ENCODE data around the gene IL1RAPL2. TPM values are rescaled to one million over a fixed set of nuclear protein-coding genes. Genes with fewer than 3 reads are reported as not detected.
A peak's percentile ranks its signal among the peaks of the same experiment; 100 is the strongest.

The IL1RAPL2 gene
- total and polyA plus RNA-seq, 2 of the 4 experiments (the other 2 are of a cell fraction) = 0.03 TPM; not detected in 1

DNA sequence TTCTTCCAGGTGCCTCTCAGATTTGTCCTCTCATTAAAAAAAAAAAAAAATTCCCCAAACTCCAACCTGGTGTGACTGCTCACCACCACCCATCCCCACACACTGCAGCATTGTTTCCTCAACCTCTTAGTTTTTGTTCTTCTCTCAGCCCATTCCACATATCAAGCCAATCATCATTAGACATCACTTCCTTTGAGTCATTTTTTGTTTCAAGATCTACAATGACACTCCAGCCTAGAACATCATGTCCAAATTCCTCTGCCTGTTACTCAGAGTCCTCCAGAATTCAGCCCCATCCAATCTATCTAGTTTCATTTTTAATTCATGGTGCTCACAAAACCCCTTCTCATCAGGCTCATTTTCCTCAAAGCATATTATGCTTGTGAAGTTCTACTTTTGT is 917.0 kb downstream of the IL1RAPL2 start:
- no peak overlapping the region for H2AFZ ChIP-seq (replicated peaks; ENCODE audit: low read length, poor library complexity)
- no peak overlapping the region for H2BK20ac ChIP-seq (ENCODE audit: low read depth, low read length)
- H3K4me1 ChIP-seq (ENCODE audit: control insufficient read depth, insufficient read depth, low read length) = no peaks in the 10 kb centered on the region
- H3K9me1 ChIP-seq (ENCODE audit: insufficient read depth, low read length) = no peaks in the 10 kb centered on the region
- H2AK9ac ChIP-seq (replicated peaks; ENCODE audit: low read depth, low read length, poor library complexity) = no peak overlapping the region
- no peaks in the 10 kb centered on the region for H3K27me3 ChIP-seq (ENCODE audit: control insufficient read depth, insufficient read depth, low read length)
- ChIA-PET POLR2A (ENCODE audit: unreplicated experiment) (no interaction called here), CTCF (no interaction called here)
- no peak overlapping the region for H2BK5ac ChIP-seq (ENCODE audit: low read depth, low read length, poor library complexity, severe bottlenecking)
- H4K91ac ChIP-seq (ENCODE audit: insufficient read depth, low read depth, low read length) = no peak overlapping the region
- H3K27ac ChIP-seq (ENCODE audit: insufficient read depth, low read length) = no peak overlapping the region
- H4K8ac ChIP-seq (ENCODE audit: low read depth in 2 of 2, low read length in 2 of 2) = no peak overlapping the region
- H2BK15ac ChIP-seq (ENCODE audit: low read depth, low read length) = no peak overlapping the region
- H2AK5ac ChIP-seq (ENCODE audit: low read depth, low read length) = no peak overlapping the region
- H3K23ac ChIP-seq (ENCODE audit: low read depth, low read length) = no peak overlapping the region
- no peak overlapping the region for H3K4me3 ChIP-seq (ENCODE audit: insufficient read depth, low read depth, low read length)
- H4K5ac ChIP-seq (ENCODE audit: low read depth, low read length) = no peak overlapping the region
- H4K20me1 ChIP-seq (ENCODE audit: insufficient read depth, low read length) = no peaks in the 10 kb centered on the region
- H3K36me3 ChIP-seq (ENCODE audit: control insufficient read depth, insufficient read depth, low read length) = no peaks in the 10 kb centered on the region
- no peaks in the 10 kb centered on the region for H3K79me1 ChIP-seq (ENCODE audit: low read depth in 1 of 2, low read length in 2 of 2)
- H3K18ac ChIP-seq (ENCODE audit: low read depth, low read length) = no peak overlapping the region
- peak; percentile 0 for DNase-seq
- no peak overlapping the region for H3K4me2 ChIP-seq (ENCODE audit: low read depth, low read length)
- in situ Hi-C loops (cut with MboI; ENCODE audit: low sequenced_read_pairs) (no loop called here), intact Hi-C loops (cut with micrococcal nuclease) (no loop called here), dilution Hi-C loops (cut with HindIII; ENCODE audit: low sequenced_read_pairs, unreplicated experiment) (no loop called here)
- no TSS peak for BruUV-seq (replicated peaks)
- no peak for TF ChIP-seq MXI1 (IDR thresholded peaks at IDR 0.05; ENCODE audit: borderline replicate concordance, low read depth, low read length)
- TF ChIP-seq, protein P1, sequence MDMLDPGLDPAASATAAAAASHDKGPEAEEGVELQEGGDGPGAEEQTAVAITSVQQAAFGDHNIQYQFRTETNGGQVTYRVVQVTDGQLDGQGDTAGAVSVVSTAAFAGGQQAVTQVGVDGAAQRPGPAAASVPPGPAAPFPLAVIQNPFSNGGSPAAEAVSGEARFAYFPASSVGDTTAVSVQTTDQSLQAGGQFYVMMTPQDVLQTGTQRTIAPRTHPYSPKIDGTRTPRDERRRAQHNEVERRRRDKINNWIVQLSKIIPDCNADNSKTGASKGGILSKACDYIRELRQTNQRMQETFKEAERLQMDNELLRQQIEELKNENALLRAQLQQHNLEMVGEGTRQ (IDR thresholded peaks at IDR 0.05; ENCODE audit: low read depth, low read length) = no peak
- TF ChIP-seq RAD21 (IDR thresholded peaks at IDR 0.05; ENCODE audit: low read length) = no peak
- TF ChIP-seq CHD1 (IDR thresholded peaks at IDR 0.05; ENCODE audit: low read depth, low read length) = no peak
- TF ChIP-seq SMC3 (IDR thresholded peaks at IDR 0.05; ENCODE audit: low read depth, low read length) = no peak
- TF ChIP-seq RFX5 (IDR thresholded peaks at IDR 0.05; ENCODE audit: low read depth, low read length) = no peak
- TF ChIP-seq POLR2A (IDR thresholded peaks at IDR 0.05; ENCODE audit: low read depth, low read length) = no peak
- no peak for TF ChIP-seq NFE2L2 (IDR thresholded peaks at IDR 0.05; ENCODE audit: low read depth, low read length)
- TF ChIP-seq MAFK (IDR thresholded peaks at IDR 0.05; ENCODE audit: low read depth, low read length) = no peak
- no peak for TF ChIP-seq BHLHE40 (IDR thresholded peaks at IDR 0.05; ENCODE audit: low read depth, low read length)
- TF ChIP-seq FOS (IDR thresholded peaks at IDR 0.05; ENCODE audit: low read depth, low read length) = no peak
- no peak for TF ChIP-seq CEBPB (IDR thresholded peaks at IDR 0.05; ENCODE audit: low read depth, low read length)
- TF ChIP-seq, protein P2, sequence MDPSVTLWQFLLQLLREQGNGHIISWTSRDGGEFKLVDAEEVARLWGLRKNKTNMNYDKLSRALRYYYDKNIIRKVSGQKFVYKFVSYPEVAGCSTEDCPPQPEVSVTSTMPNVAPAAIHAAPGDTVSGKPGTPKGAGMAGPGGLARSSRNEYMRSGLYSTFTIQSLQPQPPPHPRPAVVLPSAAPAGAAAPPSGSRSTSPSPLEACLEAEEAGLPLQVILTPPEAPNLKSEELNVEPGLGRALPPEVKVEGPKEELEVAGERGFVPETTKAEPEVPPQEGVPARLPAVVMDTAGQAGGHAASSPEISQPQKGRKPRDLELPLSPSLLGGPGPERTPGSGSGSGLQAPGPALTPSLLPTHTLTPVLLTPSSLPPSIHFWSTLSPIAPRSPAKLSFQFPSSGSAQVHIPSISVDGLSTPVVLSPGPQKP (IDR thresholded peaks at IDR 0.05; ENCODE audit: borderline replicate concordance, low read depth, low read length) = no peak
- H3K9me3 ChIP-seq (ENCODE audit: control insufficient read depth, insufficient read depth, low read length) = no peaks in the 10 kb centered on the region
- H2BK120ac ChIP-seq (ENCODE audit: low read depth, low read length) = no peak overlapping the region
- no peak overlapping the region for H3K56ac ChIP-seq (ENCODE audit: extremely low read depth, insufficient read depth, low read length)
- H3K14ac ChIP-seq (replicated peaks; ENCODE audit: low read depth, low read length) = no peak overlapping the region
- no peak for ATAC-seq (ENCODE audit: low read depth)
- H3K4ac ChIP-seq (ENCODE audit: low read depth, low read length) = no peak overlapping the region
- H3K9ac ChIP-seq (ENCODE audit: low read depth, low read length) = no peak overlapping the region
